B cell (primary cell): ENCODE results near the gene ESYT1. TPM values are rescaled to one million over a fixed set of nuclear protein-coding genes. Genes with fewer than 3 reads are reported as not detected.

Experiments
- ATAC-seq: fragments of 200-7000 bp; cut with Tn5 transposase; one replicate; pipeline ENCODE4 v1.10.0; 2021; ENCODE audit warnings: low read depth, mild to moderate bottlenecking, moderate number of reproducible peaks, moderate library complexity
- CTCF ChIA-PET: fragments of 350-600 bp; sonication (Branson Sonifier 250); formaldehyde crosslinking; loops from one replicate; lab custom pipeline; 2021; ENCODE audit warnings: antibody characterized with exemption, inconsistent platforms; lab: Charles Lee
- POLR2A ChIA-PET: fragments of 350-600 bp; sonication (Branson Sonifier 250); formaldehyde crosslinking; loops from one replicate; lab custom pipeline; 2021; ENCODE audit warnings: antibody characterized with exemption; lab: Charles Lee
- DNase-seq: peaks from one replicate; pipeline ENCODE4 v3.0.0; 2013
- H2AFZ ChIP-seq: 2 replicates; pipeline ENCODE4 v1.6.1; 2012; ENCODE audit warnings: mild to moderate bottlenecking, low read depth, low read length; ENCODE audit not compliant: insufficient read depth, poor library complexity, severe bottlenecking
- H3K27ac ChIP-seq, 2 donors: 1 replicate in 1 of 2; 2 replicates in 1 of 2; pipeline ENCODE4 v1.5.1; 2012 to 2013; ENCODE audit warnings: low read length in 2 of 2, mild to moderate bottlenecking in 2 of 2, moderate library complexity in 1 of 2
- H3K27me3 ChIP-seq, 4 experiments: fragments of 200-600 bp in 1 of 4; sonication (generic) in 1 of 4; replicated peaks in 1 of 4; 1 replicate in 2 of 4; 2 replicates in 2 of 4; pipeline versions ENCODE4 v1.6.1 to v1.7.0; 2013 to 2016; ENCODE audit warnings: low read length in 3 of 4, mild to moderate bottlenecking in 2 of 4, mixed read lengths in 1 of 4, moderate library complexity in 1 of 4; ENCODE audit not compliant: insufficient read depth in 4 of 4, control insufficient read depth in 3 of 4; ENCODE audit errors: control extremely low read depth in 1 of 4
- H3K36me3 ChIP-seq, 2 experiments: replicated peaks in 1 of 2; 1 replicate in 1 of 2; 2 replicates in 1 of 2; pipeline versions ENCODE4 v1.6.1 to v1.7.1; 2013; ENCODE audit warnings: low read length in 1 of 2; ENCODE audit not compliant: insufficient read depth in 2 of 2, control insufficient read depth in 1 of 2; ENCODE audit errors: control extremely low read depth in 1 of 2, extremely low read depth in 1 of 2
- H3K4me1 ChIP-seq, 2 donors: fragments of 200-600 bp in 1 of 2; sonication (generic) in 1 of 2; 1 replicate in 1 of 2; 2 replicates in 1 of 2; pipeline versions ENCODE4 v1.5.1 to v1.6.1; 2013 to 2017; ENCODE audit warnings: low read length in 2 of 2; ENCODE audit not compliant: control insufficient read depth in 2 of 2, insufficient read depth in 2 of 2
- H3K4me2 ChIP-seq: replicated peaks from 2 replicates; pipeline ENCODE3; 2012; ENCODE audit warnings: mild to moderate bottlenecking, low read depth, low read length; ENCODE audit not compliant: poor library complexity, severe bottlenecking
- H3K4me3 ChIP-seq, 5 experiments: fragments of 200-600 bp in 1 of 5; sonication (generic) in 1 of 5; 1 replicate in 3 of 5; 2 replicates in 2 of 5; pipeline versions ENCODE4 v1.5.1 to v1.7.0; 2011 to 2016; ENCODE audit warnings: low read length in 4 of 5, mild to moderate bottlenecking in 4 of 5, low read depth in 2 of 5, control low read depth in 1 of 5, moderate library complexity in 1 of 5; ENCODE audit not compliant: insufficient read depth in 1 of 5; ENCODE audit errors: control extremely low read depth in 1 of 5, extremely low read depth in 1 of 5
- H3K79me2 ChIP-seq: fragments of 200-600 bp; sonication (generic); one replicate; pipeline ENCODE4 v1.6.0; 2016; ENCODE audit warnings: low read length; ENCODE audit not compliant: control insufficient read depth, insufficient read depth
- H3K9ac ChIP-seq: fragments of 200-600 bp; sonication (generic); 2 replicates; pipeline ENCODE4 v1.6.1; 2017; ENCODE audit warnings: mild to moderate bottlenecking, low read length, moderate library complexity
- H3K9me3 ChIP-seq, 3 donors: one replicate each; pipeline versions ENCODE4 v1.6.1 to v1.7.1; 2013; ENCODE audit warnings: low read length in 2 of 3; ENCODE audit not compliant: control insufficient read depth in 2 of 3, insufficient read depth in 1 of 3; ENCODE audit errors: control extremely low read depth in 1 of 3
- H4K20me1 ChIP-seq: 2 replicates; pipeline ENCODE4 v1.6.0; 2012; ENCODE audit warnings: mild to moderate bottlenecking, low read length; ENCODE audit not compliant: insufficient read depth, control insufficient read depth, poor library complexity, severe bottlenecking
- H3K27ac Mint-ChIP-seq: one replicate; pipeline ENCODE4 v1.8.0; 2021; ENCODE audit warnings: mixed read lengths
- H3K27me3 Mint-ChIP-seq: one replicate; pipeline ENCODE4 v1.8.0; 2021; ENCODE audit warnings: mixed read lengths
- H3K4me1 Mint-ChIP-seq: one replicate; pipeline ENCODE4 v1.8.0; 2021; ENCODE audit warnings: mixed read lengths
- H3K4me3 Mint-ChIP-seq: one replicate; pipeline ENCODE4 v1.8.0; 2021; ENCODE audit warnings: mixed read lengths
- H3K9me3 Mint-ChIP-seq: one replicate; pipeline ENCODE4 v1.8.0; 2022; ENCODE audit warnings: mixed read lengths; ENCODE audit not compliant: insufficient read depth
- CTCF ChIP-seq: fragments of 200-600 bp; IDR thresholded peaks from one replicate; pipeline ENCODE4 v1.8.0; 2022; ENCODE audit warnings: antibody characterized with exemption, mild to moderate bottlenecking
- EZH2 ChIP-seq: IDR thresholded peaks from 2 replicates; pipeline ENCODE4 v1.6.1; 2012; ENCODE audit warnings: borderline replicate concordance, low read depth, mild to moderate bottlenecking, moderate library complexity, low read length; ENCODE audit not compliant: insufficient read depth, poor library complexity, severe bottlenecking
- WGBS: methylation state at CpG from one replicate; pipeline ENCODE4 v1.1.5; 2013; ENCODE audit warnings: missing lambda C conversion rate; ENCODE audit not compliant: insufficient coverage; 5-methylcytosine and 5-hydroxymethylcytosine counted together
- intact Hi-C: fragments of 100-400 bp; cut with micrococcal nuclease; formaldehyde crosslinking; loops from one replicate; pipeline ENCODE4 v1.10.0; 2022
- polyA plus RNA-seq: library from polyadenylated mRNA; depleted of rRNA; stranded (reverse); fragments of >200 nt; gene quantifications from 2 replicates; pipeline ENCODE4 v1.2.3, GENCODE V29; 2012
- total RNA-seq, 2 donors: library from RNA; stranded (reverse); fragments of 120-200 nt in 1 of 2; gene quantifications; 1 replicate in 1 of 2; 2 replicates in 1 of 2; pipeline versions ENCODE4 v1.2.3 to v1.2.4, GENCODE V29; 2013 to 2022

Gene ESYT1
- total and polyA plus RNA-seq, 2 donors (not counting 1 experiment from before 2014, with no cell fraction given) = 154 to 162 TPM

- Histone ChIP-seq H3K79me2 (peaks cover 21% of the 10 kb centered on the region), H3K9me3 (no peaks in the 10 kb centered on the region), H4K20me1 (no peaks in the 10 kb centered on the region), H3K27me3 (no peaks in the 10 kb centered on the region), H3K27ac (peak overlapping the region; percentile 94 to 95), H3K36me3 (peaks cover 0 to 39% of the 10 kb centered on the region in 2 experiments), H2AFZ (peak overlapping the region; percentile 83), H3K9ac (peak overlapping the region; percentile 95), H3K4me3 (peak overlapping the region; percentile 64 to 99 (median 97)), H3K4me2 (peak overlapping the region; percentile 85), H3K4me1 (peaks cover 17 to 30% of the 10 kb centered on the region in 2 donors)
- H3K4me3 Mint-ChIP-seq = peak overlapping the region; percentile 99
- ATAC-seq (no peak), DNase-seq (no peak)
- H3K9me3 Mint-ChIP-seq = no peaks in the 10 kb centered on the region
- POLR2A ChIA-PET = interaction anchor here (0.7 to 4.4 kb wide), 4 partner anchors 8 to 74 kb away, joined by 3 to 42 read pairs (median 8); partner anchors contain the start of genes PA2G4 and SMARCC2
- intact Hi-C loops = loop anchor here (5.0 kb wide), 5 partner anchors 42 to 1637 kb away; partner anchors contain the start of genes CDK4, DNAJC14, MYL6 and PYM1
- WGBS = 83% methylated on average over 10 of the region's 10 CpGs
- CTCF ChIA-PET = interaction anchor here (0.7 to 4.8 kb wide), 5 partner anchors 11 to 177 kb away, joined by 3 to 34 read pairs (median 3); partner anchors contain the start of genes ESYT1, PA2G4 and SMARCC2
- H3K27me3 Mint-ChIP-seq = no peaks in the 10 kb centered on the region
- H3K27ac Mint-ChIP-seq = peak overlapping the region; percentile 99
- H3K4me1 Mint-ChIP-seq = peaks cover 34% of the 10 kb centered on the region
- no peak for TF ChIP-seq CTCF
- no peak for TF ChIP-seq EZH2
Observed at GRCh38 chr12:56115329-56115728, 12.7 kb upstream of the ESYT1 start.
